Stomach (tissue), 9 donors: Measurements from ENCODE around the gene MARCHF9. TPM values are rescaled to one million over a fixed set of nuclear protein-coding genes. Genes with fewer than 3 reads are reported as not detected.

Experiments used
- DNase-seq, 2 donors: peaks; one replicate each; pipeline versions ENCODE4 v3.0.0 to v3.0.0-alpha.2; 2013 to 2019
- H3K27ac ChIP-seq, 5 donors: fragments of 200-600 bp in 4 of 5; sonication (generic) in 4 of 5; one replicate each; pipeline ENCODE4 v1.5.1; 2013 to 2019; ENCODE audit warnings: mild to moderate bottlenecking in 1 of 5, moderate library complexity in 1 of 5
- H3K27me3 ChIP-seq, 3 donors: fragments of 200-600 bp; sonication (generic); one replicate each; pipeline ENCODE4 v1.5.1; 2017 to 2019; ENCODE audit warnings: mixed run types in 1 of 3
- H3K36me3 ChIP-seq, 4 donors: fragments of 200-600 bp; sonication (generic); 1 replicate in 3 of 4; 2 replicates in 1 of 4; pipeline ENCODE4 v1.5.1; 2016 to 2019
- H3K4me1 ChIP-seq, 4 donors: fragments of 200-600 bp; sonication (generic); one replicate each; pipeline ENCODE4 v1.5.1; 2016 to 2019
- H3K4me3 ChIP-seq, 4 donors: fragments of 200-600 bp; sonication (generic) in 3 of 4; one replicate each; pipeline ENCODE4 v1.5.1; 2016 to 2019; ENCODE audit warnings: mild to moderate bottlenecking in 1 of 4
- H3K9me3 ChIP-seq, 4 donors: fragments of 200-600 bp; sonication (generic); one replicate each; pipeline ENCODE4 v1.5.1; 2016 to 2019
- CTCF ChIP-seq, 7 experiments: fragments of 450-650 bp in 4 of 7; fragments of 200-600 bp in 3 of 7; sonication (generic) in 3 of 7; IDR thresholded peaks; one replicate each; pipeline ENCODE4 v1.5.1; 2016 to 2019; ENCODE audit warnings: antibody characterized with exemption in 7 of 7, control low read depth in 2 of 7, mild to moderate bottlenecking in 1 of 7
- EP300 ChIP-seq: sonication (generic); formaldehyde crosslinking; IDR thresholded peaks from one replicate; pipeline ENCODE4 v1.6.1; 2017; ENCODE audit warnings: antibody characterized with exemption
- POLR2A ChIP-seq, 4 donors: fragments of 450-650 bp; IDR thresholded peaks; one replicate each; pipeline ENCODE4 v1.6.1; 2016; ENCODE audit warnings: antibody characterized with exemption in 4 of 4, control low read depth in 2 of 4, mild to moderate bottlenecking in 1 of 4, moderate library complexity in 1 of 4
- POLR2AphosphoS5 ChIP-seq, 3 donors: sonication (generic); formaldehyde crosslinking; IDR thresholded peaks; one replicate each; pipeline ENCODE4 v1.6.1; 2016; ENCODE audit warnings: antibody characterized with exemption in 3 of 3
- WGBS, 5 donors: extraction: QIAGEN DNeasy Blood & Tissue Kit in 3 of 5; methylation state at CpG; one replicate each; pipeline versions ENCODE4 v1.1.5 to v1.1.7; 2013 to 2018; 5-methylcytosine and 5-hydroxymethylcytosine counted together
- intact Hi-C: fragments of 100-400 bp; cut with DNase I; formaldehyde crosslinking; loops from one replicate; pipeline ENCODE4 v1.15.1; 2023; ENCODE audit warnings: low total_unique reads
- polyA plus RNA-seq, 3 donors: library from polyadenylated mRNA; stranded (reverse); fragments of 200-250 nt; gene quantifications; one replicate each; pipeline ENCODE4 v1.2.3, GENCODE V29; 2013
- total RNA-seq, 5 donors: library from RNA; depleted of rRNA; stranded (reverse); fragments of >200 nt; gene quantifications; one replicate each; pipeline versions ENCODE4 v1.1.0 to v1.2.3, GENCODE V29; 2014 to 2016
- donor health status: healthy with polysubstance abuse.
- donor health status: Bipolar disorder and iron deficiency.
- donor health status: healthy.

MARCHF9 gene
- total and polyA plus RNA-seq, 8 donors: 1.0 to 16.0 (median 8.8) TPM

GRCh38 chr12:57730336-57731067 is 24.4 kb upstream of the MARCHF9 start:
- Histone ChIP-seq H3K9me3 (no peaks in the 10 kb centered on the region), H3K27me3 (peaks cover 0 to 88% (median 11%) of the 10 kb centered on the region in 3 donors), H3K27ac (no peak overlapping the region), H3K4me1 (peaks cover 18 to 29% (median 23%) of the 10 kb centered on the region in 4 donors), H3K36me3 (peaks cover 0 to 59% (median 6%) of the 10 kb centered on the region in 4 donors), H3K4me3 (no peak overlapping the region)
- 77 to 84% (median 78%) methylated on average over 13 of the region's 13 CpGs for WGBS, 5 donors
- intact Hi-C loops: no loop called here
- DNase-seq: no peak
- TF ChIP-seq CTCF (IDR thresholded peaks at IDR 0.05) (no peak), POLR2A (IDR thresholded peaks at IDR 0.05) (no peak), EP300 (no peak), POLR2AphosphoS5 (IDR thresholded peaks at IDR 0.05) (no peak)

DNA sequence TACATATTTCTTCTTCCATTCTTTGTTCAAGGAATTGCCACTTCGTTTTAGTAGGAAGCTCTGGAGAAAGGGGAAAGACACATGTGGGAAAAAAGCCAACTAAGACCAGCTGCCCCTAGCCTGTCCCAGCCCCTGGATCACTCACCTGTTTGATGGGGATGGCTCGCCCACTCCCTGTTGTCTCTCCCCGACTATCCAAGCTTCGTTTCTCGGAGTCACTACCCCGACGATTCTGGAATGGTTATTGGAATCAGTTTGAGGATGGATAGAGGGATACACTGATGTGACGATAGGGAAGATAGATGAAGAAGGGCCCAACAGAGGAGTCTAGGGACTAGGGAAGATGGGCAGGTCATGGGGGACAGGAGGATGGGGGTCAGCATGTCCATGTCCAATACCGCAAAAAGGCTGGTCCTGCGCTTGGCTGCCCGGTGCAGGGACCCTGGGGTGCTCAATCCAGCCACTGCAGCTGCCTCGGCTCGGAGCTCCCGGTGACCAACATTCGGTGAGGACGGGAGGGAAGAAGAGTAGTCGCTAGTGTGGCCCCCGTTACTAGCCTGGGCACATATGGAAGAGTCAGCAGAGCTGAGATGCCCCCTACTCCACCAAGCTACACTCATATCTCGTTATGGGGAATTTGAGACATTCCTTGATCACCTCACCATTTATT is 23.4 kb upstream of the MARCHF9 start:
- no peak for TF ChIP-seq POLR2AphosphoS5 (IDR thresholded peaks at IDR 0.05)
- no peak for TF ChIP-seq EP300
- TF ChIP-seq CTCF (IDR thresholded peaks at IDR 0.05): no peak
- no peak for TF ChIP-seq POLR2A (IDR thresholded peaks at IDR 0.05)
- peaks cover 3 to 88% (median 22%) of the 10 kb centered on the region in 3 donors for H3K27me3 ChIP-seq
- no peak for DNase-seq
- 75 to 81% (median 80%) methylated on average over 18 to 19 of the region's 19 CpGs for WGBS, 5 donors
- peaks cover 14 to 29% (median 23%) of the 10 kb centered on the region in 4 donors for H3K4me1 ChIP-seq
- no peak overlapping the region for H3K4me3 ChIP-seq
- no peaks in the 10 kb centered on the region for H3K9me3 ChIP-seq
- intact Hi-C loops: no loop called here
- peaks cover 0 to 58% (median 6%) of the 10 kb centered on the region in 4 donors for H3K36me3 ChIP-seq
- H3K27ac ChIP-seq: no peak overlapping the region

- 60 to 82% (median 74%) methylated on average over 4 of the region's 4 CpGs for whole genome bisulfite sequencing, 5 donors
- intact Hi-C loops: no loop called here
- H3K4me1 ChIP-seq: peaks cover 11 to 29% (median 23%) of the 10 kb centered on the region in 4 donors
- no peak for DNase-seq
- no peak overlapping the region for H3K4me3 ChIP-seq
- H3K36me3 ChIP-seq: peaks cover 0 to 51% (median 3%) of the 10 kb centered on the region in 4 donors
- no peak overlapping the region for H3K27ac ChIP-seq
- no peaks in the 10 kb centered on the region for H3K9me3 ChIP-seq
- no peak for TF ChIP-seq POLR2AphosphoS5 (IDR thresholded peaks at IDR 0.05)
- TF ChIP-seq EP300: no peak
- TF ChIP-seq POLR2A (IDR thresholded peaks at IDR 0.05): no peak
- no peak for TF ChIP-seq CTCF (IDR thresholded peaks at IDR 0.05)
- peaks cover 9 to 88% (median 29%) of the 10 kb centered on the region in 3 donors for H3K27me3 ChIP-seq
Measured at GRCh38 chr12:57732270-57732669, 22.6 kb upstream of the MARCHF9 start.

DNA sequence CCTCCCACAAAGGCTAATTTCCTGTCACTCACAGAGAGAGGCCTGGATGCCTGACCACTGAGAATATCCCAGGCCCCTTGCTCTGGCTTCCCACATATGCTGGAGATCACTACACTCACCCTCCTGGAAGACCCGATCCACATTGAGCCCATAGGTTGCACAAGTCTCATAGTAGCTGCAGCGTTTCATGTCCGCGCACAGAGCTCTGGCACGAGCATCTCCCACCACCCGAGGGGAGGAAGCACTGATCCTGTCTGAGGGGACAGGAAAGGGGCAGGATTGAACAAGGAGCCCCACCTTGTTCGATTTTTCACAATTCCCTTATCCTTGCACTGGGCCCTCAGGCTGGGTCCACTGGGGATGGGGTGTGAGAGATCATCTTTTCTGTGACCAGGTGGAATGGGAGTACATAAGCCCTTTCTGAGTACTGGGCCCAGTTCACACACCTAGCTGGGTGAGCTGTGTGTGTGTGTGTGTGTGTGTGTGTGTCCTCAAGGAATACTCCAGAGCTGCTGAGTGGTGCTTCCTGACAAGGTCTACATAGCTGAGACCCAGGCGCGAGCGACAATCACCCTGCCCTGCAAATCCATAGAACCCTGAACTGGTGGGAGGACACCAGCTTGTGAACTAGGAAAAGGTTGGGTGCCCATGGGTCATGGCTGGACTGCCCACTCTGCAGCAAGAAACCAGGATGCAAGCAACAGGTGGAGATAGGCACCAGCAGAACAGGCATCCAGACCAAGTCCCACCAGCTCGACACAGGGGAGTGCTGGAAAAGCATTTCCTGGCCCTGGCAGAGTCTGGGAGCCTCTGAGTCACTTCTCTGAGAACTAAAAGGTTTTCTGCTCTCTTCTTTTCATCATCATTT is 21.9 kb upstream of the MARCHF9 start:
- intact Hi-C loops: no loop called here
- Histone ChIP-seq H3K36me3 (peaks cover 0 to 44% (median 2%) of the 10 kb centered on the region in 4 donors), H3K27ac (no peak overlapping the region), H3K4me1 (peaks cover 18 to 29% (median 26%) of the 10 kb centered on the region in 4 donors), H3K9me3 (no peaks in the 10 kb centered on the region), H3K27me3 (peaks cover 15 to 88% (median 36%) of the 10 kb centered on the region in 3 donors), H3K4me3 (no peak overlapping the region)
- DNase-seq: no peak
- TF ChIP-seq POLR2A (IDR thresholded peaks at IDR 0.05) (no peak), POLR2AphosphoS5 (IDR thresholded peaks at IDR 0.05) (no peak), EP300 (no peak), CTCF (IDR thresholded peaks at IDR 0.05) (no peak)
- WGBS, 5 donors: 77 to 81% (median 78%) methylated on average over 8 to 11 of the region's 11 CpGs
